NCI-H82 treated with DMSO at 0.1 percent for 48 hours (cell line): ENCODE results near the gene IL13.

Source experiments
- DNase-seq: peaks from one replicate; lab custom pipeline; 2025; ENCODE audit not compliant: unreplicated experiment; lab: John Stamatoyannopoulos, UW

Gene IL13

GRCh38 chr5:132655821-132656773 is 1.9 kb upstream of the IL13 start:
- no peak for DNase-seq

GRCh38 chr5:132656774-132657355 is 1.1 kb upstream of the IL13 start:
- DNase-seq = no peak

DNA sequence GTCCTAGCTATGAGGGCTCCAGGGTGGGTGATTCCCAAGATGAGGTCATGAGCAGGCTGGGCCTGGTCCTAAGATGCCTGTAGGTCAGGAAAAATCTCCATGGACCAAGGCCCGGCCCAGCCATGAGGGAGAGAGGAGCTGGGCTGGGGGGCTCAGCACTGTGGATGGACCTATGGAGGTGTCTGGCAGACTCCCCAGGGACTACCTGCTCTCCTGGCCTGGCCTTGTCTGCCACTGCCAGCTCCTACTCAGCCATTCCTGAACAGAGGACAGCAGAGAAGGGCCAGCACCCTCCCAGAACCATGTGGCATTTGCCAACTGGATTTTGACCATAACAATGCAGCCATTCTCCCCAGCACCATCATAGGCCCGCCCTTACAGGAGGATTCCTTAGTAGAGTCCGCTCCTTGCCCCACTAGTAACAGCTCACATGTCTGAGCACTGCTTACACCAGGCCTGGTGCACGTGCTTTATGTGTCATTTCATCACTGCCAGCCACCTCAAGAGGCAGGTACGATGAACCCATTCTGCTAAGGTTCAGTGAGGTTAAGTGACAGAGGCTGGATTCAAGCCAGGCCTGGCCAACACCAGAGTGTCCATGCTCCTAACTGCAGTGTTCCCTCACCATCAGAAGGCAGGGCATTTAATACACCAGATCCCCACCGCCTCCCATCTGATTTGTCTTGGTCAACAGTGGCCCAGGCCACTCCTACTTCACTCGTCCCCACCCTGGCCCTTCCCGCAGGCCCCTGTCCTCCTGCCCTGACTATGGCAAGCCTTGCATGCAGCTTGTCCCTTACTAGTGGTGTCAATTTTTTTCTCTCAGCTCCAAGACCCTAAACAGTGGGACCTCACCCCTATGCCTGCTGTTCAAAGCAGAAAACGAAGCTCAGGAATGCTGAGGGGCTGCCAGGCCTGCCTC is 669 bp downstream of the IL13 start:
- DNase-seq = no peak

GRCh38 chr5:132659598-132660493 is 1.9 kb downstream of the IL13 start:
- no peak for DNase-seq

GRCh38 chr5:132661231-132662003 is 3.4 kb downstream of the IL13 start:
- DNase-seq = no peak

GRCh38 chr5:132662004-132662401 is 4.0 kb downstream of the IL13 start:
- no peak for DNase-seq

DNA sequence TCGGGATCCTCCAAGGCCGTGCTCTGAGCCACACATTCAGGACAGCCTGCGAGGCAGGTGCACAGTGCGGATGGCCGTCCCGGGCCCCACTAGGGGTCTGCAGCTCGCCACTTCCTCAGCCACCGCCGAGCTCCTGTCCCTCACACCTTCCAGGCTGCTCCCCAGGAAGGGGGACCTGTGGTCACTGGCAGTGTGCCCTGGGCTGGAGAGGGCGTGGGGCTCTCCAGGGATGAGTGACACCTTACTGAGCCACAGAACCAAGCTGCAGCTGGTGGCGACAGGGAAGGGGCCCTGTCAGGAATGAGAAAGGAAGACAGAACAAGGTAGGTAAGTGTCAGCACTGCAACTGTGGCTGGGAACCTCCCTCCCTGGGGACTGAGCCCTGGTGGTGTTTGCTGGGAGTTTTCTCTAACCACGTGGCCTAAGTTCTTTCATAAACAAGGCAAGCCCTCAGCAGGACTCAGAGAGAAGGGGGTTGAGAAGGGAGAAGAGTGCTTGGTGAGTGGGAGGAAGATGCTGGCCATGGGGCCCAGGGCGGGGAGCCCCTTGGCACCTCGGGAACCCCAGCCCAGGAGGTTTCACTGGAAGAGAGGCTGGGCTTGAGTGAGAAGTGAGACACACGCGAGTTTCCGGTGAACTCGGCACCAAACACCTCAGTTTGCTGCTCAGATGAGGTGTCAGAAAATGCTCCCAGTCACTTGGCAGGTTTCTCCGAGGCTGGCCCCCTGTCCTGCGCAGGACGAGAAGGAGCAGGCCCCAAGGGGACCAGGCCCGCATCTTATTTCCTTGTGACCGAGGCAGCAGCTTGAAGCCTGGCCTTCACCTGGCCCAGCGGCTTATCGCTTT is 5.2 kb downstream of the IL13 start:
- no peak for DNase-seq

DNA sequence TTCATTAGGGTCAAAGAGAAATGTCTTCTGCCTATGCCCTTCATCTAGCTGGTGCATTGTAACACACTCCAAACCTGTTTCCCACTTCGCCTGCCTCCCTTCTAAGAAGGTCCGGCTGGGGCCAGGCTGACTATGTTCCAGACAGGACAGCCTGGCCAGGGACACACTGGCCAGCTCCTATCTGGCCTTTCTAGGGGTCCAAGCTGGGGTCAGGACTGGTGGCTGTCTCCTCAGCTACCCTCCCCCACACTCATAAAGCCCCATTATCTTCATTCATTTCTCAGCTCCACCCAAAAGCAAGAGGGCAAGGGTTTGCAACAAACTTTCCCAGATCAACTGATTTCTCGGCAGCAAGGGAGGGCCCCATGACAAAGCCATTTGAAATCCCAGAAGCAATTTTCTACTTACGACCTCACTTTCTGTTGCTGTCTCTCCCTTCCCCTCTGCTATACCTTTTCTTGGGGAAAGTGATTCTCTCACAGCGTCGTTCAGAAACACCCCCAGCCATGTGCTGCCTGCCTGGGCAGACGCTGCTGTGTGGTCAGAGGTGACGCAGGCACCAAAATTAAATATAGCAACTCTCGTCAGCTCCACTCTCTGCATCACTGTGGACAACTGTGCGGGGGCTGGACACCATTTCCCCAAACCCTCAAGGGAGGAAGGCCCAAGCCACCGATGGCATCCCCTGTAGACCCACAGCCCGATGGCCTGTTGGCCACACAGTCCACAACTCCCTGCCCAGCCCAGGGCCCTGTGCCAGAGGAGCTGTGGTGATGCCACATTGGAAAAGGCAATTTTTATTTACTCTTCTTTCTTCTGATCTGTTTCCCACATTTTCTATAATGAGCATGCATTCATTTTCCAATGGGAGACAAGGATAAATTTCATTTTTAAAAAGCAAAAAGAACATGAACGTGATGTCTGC is 6.1 kb downstream of the IL13 start:
- DNase-seq = no peak

DNA sequence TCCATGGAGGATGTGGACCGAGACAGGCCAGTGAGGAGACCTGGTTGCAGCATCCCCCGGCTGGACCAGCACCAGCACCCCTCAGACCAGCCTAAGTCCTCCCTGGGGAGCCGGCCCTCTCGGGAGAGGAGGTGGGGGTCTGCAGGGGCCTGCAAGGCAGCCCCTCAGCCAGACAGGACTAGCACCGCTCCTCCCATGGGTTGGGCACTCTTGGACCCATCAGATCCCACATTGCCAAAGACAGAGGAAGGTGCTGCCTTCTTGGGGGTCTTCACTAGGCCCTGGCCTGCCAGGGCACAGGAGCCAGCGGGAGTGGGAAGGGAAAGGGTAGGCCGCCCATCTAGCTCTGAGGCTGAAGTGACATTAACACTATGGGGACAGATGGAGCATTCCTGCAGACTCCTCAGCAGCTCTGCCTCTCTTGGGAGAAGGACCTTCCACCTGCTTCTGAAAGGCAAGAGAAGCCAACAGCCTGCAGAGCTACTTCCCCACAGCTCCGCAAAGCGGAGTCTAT is 6.8 kb downstream of the IL13 start:
- no peak for DNase-seq

DNA sequence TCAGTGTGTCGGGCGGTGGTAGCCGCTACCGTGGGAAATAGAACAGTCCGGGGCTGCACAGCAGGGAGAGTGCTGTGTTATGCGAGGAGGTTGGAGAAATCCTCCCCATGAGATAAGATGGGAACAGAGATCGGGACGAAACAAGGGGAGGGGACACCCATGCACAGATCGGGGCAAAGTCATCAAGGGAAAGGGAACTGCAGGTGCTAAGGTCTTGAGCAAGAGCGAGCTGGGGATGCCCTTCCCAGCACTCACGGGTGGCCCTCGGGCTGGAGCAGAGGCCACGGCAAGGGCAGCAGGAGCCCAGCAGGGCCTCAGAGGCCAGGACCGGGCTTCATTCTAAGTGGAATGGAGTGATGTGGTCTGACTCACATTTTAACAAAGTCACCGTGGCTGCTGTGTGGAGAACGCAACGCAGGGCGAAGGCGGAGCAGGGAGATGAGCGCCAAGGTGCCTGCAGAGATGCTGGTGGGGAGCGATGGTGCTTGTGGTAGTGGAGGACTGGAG is 7.7 kb downstream of the IL13 start:
- no peak for DNase-seq

DNA sequence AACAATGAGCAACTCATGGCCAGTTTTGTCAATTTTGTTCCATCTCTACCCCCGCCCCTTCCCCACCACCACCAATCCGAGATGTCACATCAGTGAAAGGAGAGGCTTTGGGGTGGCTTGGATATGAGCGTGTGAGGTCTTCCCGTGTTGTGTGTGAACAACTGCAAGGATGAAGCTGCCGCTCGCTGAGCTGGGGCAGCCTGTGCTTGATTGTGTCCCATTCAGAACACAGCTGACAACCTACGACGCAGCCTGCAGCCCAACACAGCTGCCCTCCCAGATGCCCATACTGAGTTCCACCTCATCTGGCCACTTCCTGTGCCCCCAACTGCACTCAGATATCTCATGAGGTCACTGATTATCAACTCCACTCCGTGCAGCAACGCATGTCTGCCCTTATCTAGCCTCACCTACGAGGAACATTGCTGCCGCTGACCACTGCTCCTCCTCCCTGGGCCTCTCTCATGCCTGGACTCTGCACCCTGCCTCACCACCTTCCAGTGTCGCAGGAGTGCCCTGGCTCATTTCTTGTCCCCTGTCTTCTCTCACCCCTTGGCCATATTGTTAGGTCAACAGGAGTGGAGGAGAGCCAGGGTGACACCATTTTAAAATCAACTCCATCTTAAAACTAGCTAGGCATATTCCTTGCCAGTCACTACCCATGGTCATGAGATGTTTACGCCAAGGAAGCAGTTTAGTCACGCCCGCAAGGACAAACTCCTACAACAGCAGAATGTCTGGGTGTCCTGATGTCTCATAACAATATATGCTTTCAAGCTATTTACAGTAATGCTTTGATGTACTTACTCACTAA is 8.5 kb downstream of the IL13 start:
- no peak for DNase-seq

DNA sequence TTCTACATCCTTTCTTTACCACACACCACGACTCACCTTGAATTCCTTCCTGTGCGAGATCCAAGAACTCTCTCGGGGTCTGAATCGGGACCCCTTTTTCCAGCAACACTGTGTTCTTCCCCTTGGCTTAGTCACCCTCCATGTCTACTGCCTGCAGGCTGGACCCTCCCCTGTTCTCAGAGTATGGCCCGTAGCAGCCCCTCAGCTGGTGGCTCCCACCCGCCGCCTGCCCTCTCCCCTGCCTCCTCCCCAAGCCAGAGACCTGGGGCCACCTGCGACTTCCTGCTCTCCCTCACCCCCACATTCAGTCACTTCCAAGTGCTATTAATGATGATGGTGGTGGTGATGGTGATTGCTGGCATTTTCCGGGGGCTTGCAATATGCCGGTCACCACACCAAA is 9.3 kb downstream of the IL13 start:
- DNase-seq = no peak

DNA sequence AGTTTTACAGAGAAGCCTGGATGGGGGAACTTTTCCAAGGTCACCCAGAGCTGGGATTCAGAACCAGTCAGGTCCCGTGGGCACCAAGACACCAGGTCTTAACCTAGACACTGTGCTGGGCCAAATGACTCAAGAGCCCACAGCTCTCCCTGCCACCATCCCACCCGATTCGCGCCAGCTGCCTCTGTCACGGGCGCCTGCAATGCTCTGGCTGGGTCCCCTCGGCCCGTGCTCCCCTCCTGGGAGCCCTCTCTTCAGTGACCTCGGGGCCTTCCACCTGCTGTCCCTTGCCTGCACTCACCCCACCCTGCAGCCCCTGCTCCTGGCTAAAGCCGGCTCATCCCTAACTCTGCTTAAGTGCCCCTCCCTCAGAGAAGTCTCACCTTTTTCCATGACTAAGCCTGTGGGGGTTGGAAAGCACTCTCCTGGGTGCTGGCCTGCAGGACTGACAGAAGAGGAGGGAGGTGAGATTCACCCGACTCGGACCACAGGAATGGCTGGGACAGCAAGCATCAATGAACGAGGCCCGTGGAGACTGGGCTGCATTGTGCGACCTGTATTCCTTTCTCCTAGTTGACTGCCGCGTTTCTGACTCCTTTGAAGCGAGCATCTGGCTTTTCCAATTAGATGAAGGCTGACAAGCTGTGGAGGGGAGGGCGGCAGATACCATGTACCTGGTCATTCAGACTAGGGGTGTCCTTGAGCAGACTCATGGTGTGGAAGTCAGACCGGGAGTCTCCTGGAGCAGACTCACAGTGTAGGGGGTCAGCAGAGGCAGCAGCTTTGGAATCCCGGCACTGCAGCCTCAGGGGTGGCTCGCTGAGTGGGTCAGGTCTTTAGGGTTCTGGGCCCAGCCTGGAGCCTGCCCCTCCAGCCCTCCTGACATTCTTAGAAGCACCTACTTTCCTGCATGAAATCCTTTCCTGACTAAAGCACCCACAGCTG is 10.1 kb downstream of the IL13 start:
- DNase-seq = no peak

- no peak for DNase-seq
Observed at GRCh38 chr5:132668706-132669454, 10.9 kb downstream of the IL13 start.

DNA sequence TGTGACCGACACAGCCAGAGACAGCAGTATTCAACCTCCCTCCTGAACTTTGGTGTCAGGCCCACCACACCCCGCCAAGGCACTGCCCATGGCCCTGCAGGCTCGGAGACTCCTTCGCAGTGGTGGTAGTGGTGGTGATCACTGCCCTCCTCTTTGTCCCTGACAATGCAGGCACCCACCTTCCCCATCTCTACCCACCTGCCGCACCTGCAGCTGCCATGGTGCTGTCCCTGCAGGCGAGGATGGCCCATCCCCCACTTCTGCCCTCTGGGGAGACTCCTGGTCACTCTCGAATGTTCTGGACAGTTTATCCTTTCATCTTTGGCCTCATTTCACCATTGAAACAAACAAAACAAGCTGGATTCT is 11.5 kb downstream of the IL13 start:
- no peak for DNase-seq
